Esophagus squamous epithelium (tissue), 4 donors: Measurements from ENCODE around the gene PDXDC1.

Experiments used
- POLR2A ChIP-seq, 4 donors: fragments of 450-650 bp; IDR thresholded peaks; one replicate each; pipeline ENCODE4 v1.6.1; 2017; ENCODE audit warnings: antibody characterized with exemption in 4 of 4, mild to moderate bottlenecking in 4 of 4, moderate library complexity in 3 of 4
- TF ChIP-seq, protein P1 (sequence below), 6 experiments: fragments of 450-650 bp in 4 of 6; fragments of 200-600 bp in 2 of 6; sonication (generic) in 2 of 6; IDR thresholded peaks; one replicate each; pipeline ENCODE4 v1.5.1; 2016 to 2019; ENCODE audit warnings: antibody characterized with exemption in 6 of 6, mild to moderate bottlenecking in 4 of 6, moderate library complexity in 4 of 6

DNA sequence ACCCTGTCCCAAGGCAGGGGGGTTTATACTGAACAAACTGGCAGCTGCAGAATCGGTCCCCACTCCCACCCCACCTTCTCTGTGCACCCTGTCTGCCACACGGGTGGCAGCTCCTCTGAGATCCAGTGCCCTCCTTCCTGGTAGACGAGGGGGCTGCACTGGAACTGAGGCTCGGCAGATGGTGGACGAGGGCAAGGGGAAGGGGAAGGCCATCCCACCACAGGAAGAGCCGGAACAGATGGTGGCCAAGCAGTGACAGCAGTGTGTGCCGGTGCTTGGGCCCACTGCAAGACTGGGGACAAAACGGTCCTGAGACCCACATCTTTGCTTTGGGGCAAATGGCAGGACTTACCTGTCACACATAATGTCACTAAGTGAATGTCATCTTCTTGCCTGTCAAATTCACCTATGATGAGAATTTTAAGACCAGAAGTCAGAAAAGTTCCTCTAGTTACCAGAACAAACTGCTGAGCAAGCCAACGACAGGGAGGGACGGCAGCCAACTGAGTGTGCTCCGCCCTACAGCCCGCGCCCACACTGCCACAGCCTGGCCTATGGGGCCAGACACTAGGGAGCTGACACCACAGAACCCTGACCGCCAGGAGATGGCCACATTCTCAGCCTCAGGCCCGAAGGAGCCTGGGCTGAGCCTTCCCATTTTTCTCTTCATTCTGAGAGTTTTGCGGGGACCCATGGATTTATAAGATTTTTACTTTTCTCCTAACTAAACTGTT lies 66.6 kb downstream of the PDXDC1 start:
- TF ChIP-seq, protein P1, sequence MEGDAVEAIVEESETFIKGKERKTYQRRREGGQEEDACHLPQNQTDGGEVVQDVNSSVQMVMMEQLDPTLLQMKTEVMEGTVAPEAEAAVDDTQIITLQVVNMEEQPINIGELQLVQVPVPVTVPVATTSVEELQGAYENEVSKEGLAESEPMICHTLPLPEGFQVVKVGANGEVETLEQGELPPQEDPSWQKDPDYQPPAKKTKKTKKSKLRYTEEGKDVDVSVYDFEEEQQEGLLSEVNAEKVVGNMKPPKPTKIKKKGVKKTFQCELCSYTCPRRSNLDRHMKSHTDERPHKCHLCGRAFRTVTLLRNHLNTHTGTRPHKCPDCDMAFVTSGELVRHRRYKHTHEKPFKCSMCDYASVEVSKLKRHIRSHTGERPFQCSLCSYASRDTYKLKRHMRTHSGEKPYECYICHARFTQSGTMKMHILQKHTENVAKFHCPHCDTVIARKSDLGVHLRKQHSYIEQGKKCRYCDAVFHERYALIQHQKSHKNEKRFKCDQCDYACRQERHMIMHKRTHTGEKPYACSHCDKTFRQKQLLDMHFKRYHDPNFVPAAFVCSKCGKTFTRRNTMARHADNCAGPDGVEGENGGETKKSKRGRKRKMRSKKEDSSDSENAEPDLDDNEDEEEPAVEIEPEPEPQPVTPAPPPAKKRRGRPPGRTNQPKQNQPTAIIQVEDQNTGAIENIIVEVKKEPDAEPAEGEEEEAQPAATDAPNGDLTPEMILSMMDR (IDR thresholded peaks at IDR 0.05), result peak in 1 of 6 experiments; percentile 13
- no peak for TF ChIP-seq POLR2A (IDR thresholded peaks at IDR 0.05)
